CD8-positive, alpha-beta memory T cell (primary cell): ENCODE results near the gene TNFSF12. TPM values are rescaled to one million over a fixed set of nuclear protein-coding genes. Genes with fewer than 3 reads are reported as not detected.

Experiments used
- CTCF ChIA-PET: fragments of 350-600 bp; sonication (Branson Sonifier 250); formaldehyde crosslinking; loops from one replicate; lab custom pipeline; 2021; ENCODE audit warnings: antibody characterized with exemption; lab: Charles Lee
- POLR2A ChIA-PET: fragments of 350-600 bp; sonication (Branson Sonifier 250); formaldehyde crosslinking; loops from one replicate; lab custom pipeline; 2021; ENCODE audit warnings: antibody characterized with exemption; lab: Charles Lee
- DNase-seq, 5 donors: peaks; one replicate each; pipeline versions ENCODE4 v3.0.0 to v3.0.0-alpha.2; 2020 to 2022; ENCODE audit warnings: mixed read lengths in 1 of 5
- H3K27ac ChIP-seq: one replicate; pipeline ENCODE4 v1.7.0; 2013; ENCODE audit warnings: low read depth, mild to moderate bottlenecking, low read length, moderate library complexity
- H3K27me3 ChIP-seq: 2 replicates; pipeline ENCODE4 v1.7.0; 2013; ENCODE audit warnings: low read length, mild to moderate bottlenecking; ENCODE audit not compliant: insufficient read depth, poor library complexity, severe bottlenecking
- H3K36me3 ChIP-seq: 2 replicates; pipeline ENCODE4 v1.7.0; 2013; ENCODE audit warnings: mild to moderate bottlenecking, low read length, moderate library complexity; ENCODE audit not compliant: insufficient read depth
- H3K4me1 ChIP-seq: 2 replicates; pipeline ENCODE4 v1.7.0; 2013; ENCODE audit warnings: mild to moderate bottlenecking, low read length, moderate library complexity; ENCODE audit not compliant: insufficient read depth
- H3K4me3 ChIP-seq: 2 replicates; pipeline ENCODE4 v1.7.0; 2013; ENCODE audit warnings: mild to moderate bottlenecking, low read length
- H3K9me3 ChIP-seq: 2 replicates; pipeline ENCODE4 v1.7.0; 2013; ENCODE audit warnings: mild to moderate bottlenecking, low read length
- H3K27ac Mint-ChIP-seq, 8 donors: one replicate each; pipeline ENCODE4 v1.8.0; 2020 to 2021; ENCODE audit warnings: mixed read lengths in 8 of 8, mild to moderate bottlenecking in 6 of 8, inconsistent platforms in 3 of 8, moderate library complexity in 3 of 8
- H3K27me3 Mint-ChIP-seq, 2 donors: one replicate each; pipeline ENCODE4 v1.8.0; 2020 to 2021; ENCODE audit warnings: mixed read lengths in 2 of 2, mild to moderate bottlenecking in 1 of 2, moderate library complexity in 1 of 2
- H3K36me3 Mint-ChIP-seq, 3 donors: one replicate each; pipeline ENCODE4 v1.8.0; 2020 to 2021; ENCODE audit warnings: mixed read lengths in 3 of 3, inconsistent platforms in 1 of 3, mild to moderate bottlenecking in 1 of 3
- H3K4me1 Mint-ChIP-seq, 3 donors: one replicate each; pipeline ENCODE4 v1.8.0; 2020 to 2021; ENCODE audit warnings: mixed read lengths in 3 of 3, inconsistent platforms in 1 of 3, mild to moderate bottlenecking in 1 of 3
- H3K4me3 Mint-ChIP-seq, 7 donors: one replicate each; pipeline ENCODE4 v1.8.0; 2020 to 2021; ENCODE audit warnings: mixed read lengths in 7 of 7, mild to moderate bottlenecking in 6 of 7, moderate library complexity in 4 of 7, inconsistent platforms in 2 of 7
- H3K9me3 Mint-ChIP-seq, 5 donors: one replicate each; pipeline ENCODE4 v1.8.0; 2020 to 2022; ENCODE audit warnings: mixed read lengths in 5 of 5, mild to moderate bottlenecking in 3 of 5, moderate library complexity in 2 of 5, inconsistent platforms in 1 of 5
- polyA plus RNA-seq: library from polyadenylated mRNA; unstranded; fragments of 300-500 nt; fragmentation: Illumina TruSeq; gene quantifications from one replicate; pipeline ENCODE4 v1.2.3, GENCODE V29; 2021
- total RNA-seq, 2 experiments: library from RNA; stranded (reverse); gene quantifications; one replicate each; pipeline ENCODE4 v1.2.3, GENCODE V29; 2021

The TNFSF12 gene
- total RNA-seq (10 to 100 TPM; 18.6 to 22.5 TPM), polyA plus RNA-seq (60.8 TPM)

- peak; percentile 43 to 75 (median 45) for DNase-seq
- Mint-ChIP-seq H3K27me3 (peaks cover 0 to 4% of the 10 kb centered on the region in 2 donors), H3K9me3 (no peaks in the 10 kb centered on the region), H3K4me3 (peak within 1 kb of the TSS; percentile 84 to 94 (median 89)), H3K27ac (peak within 1 kb of the TSS; percentile 76 to 97 (median 93)), H3K36me3 (peaks cover 0 to 16% (median 2%) of the 10 kb centered on the region in 3 donors), H3K4me1 (peaks cover 38 to 51% (median 46%) of the 10 kb centered on the region in 3 donors)
- H3K9me3 ChIP-seq: no peaks in the 10 kb centered on the region
- ChIA-PET CTCF (interaction anchor here (7.6 kb wide), 1 partner anchor 12 kb away, joined by 42 read pairs; the partner anchor contains the start of gene SENP3), POLR2A (interaction anchor here (1.4 kb wide), 2 partner anchors 12 to 139 kb away, joined by 3 to 4 read pairs; partner anchors contain the start of gene TP53)
- no peaks in the 10 kb centered on the region for H3K27me3 ChIP-seq
- no peaks in the 10 kb centered on the region for H3K36me3 ChIP-seq
- H3K27ac ChIP-seq: peak within 1 kb of the TSS; percentile 45
- H3K4me3 ChIP-seq: peak within 1 kb of the TSS; percentile 90
- peaks cover 45% of the 10 kb centered on the region for H3K4me1 ChIP-seq
These were observed at the start of gene TNFSF12 for GRCh38 chr17:7548585-7549400. TSS of gene TNFSF12 (plus strand) at chr17:7549058. CDS start at chr17:7549154, 96 bp downstream.

GRCh38 chr17:7499161-7499560, 49.7 kb upstream of the TNFSF12 start:
- Mint-ChIP-seq H3K4me1 (peaks cover 2 to 11% (median 5%) of the 10 kb centered on the region in 3 donors), H3K9me3 (no peaks in the 10 kb centered on the region), H3K4me3 (no peak overlapping the region), H3K36me3 (peaks cover 14 to 87% (median 22%) of the 10 kb centered on the region in 3 donors), H3K27ac (peak overlapping the region in 1 of 8 donors; percentile 62), H3K27me3 (peaks cover 0 to 3% of the 10 kb centered on the region in 2 donors)
- Histone ChIP-seq H3K36me3 (peaks cover 81% of the 10 kb centered on the region), H3K9me3 (no peaks in the 10 kb centered on the region), H3K27me3 (no peaks in the 10 kb centered on the region), H3K4me1 (no peaks in the 10 kb centered on the region), H3K27ac (no peak overlapping the region), H3K4me3 (no peak overlapping the region)
- ChIA-PET CTCF (interaction anchor here (1.5 kb wide), 1 partner anchor 64 kb away, joined by 3 read pairs; the partner anchor contains the start of gene TMEM102), POLR2A (no interaction called here)
- DNase-seq: no peak

- Mint-ChIP-seq H3K4me1 (peaks cover 0 to 1% (median 0%) of the 10 kb centered on the region in 3 donors), H3K36me3 (peaks cover 8 to 87% (median 27%) of the 10 kb centered on the region in 3 donors), H3K27me3 (peaks cover 0 to 2% of the 10 kb centered on the region in 2 donors), H3K9me3 (no peaks in the 10 kb centered on the region), H3K27ac (peak overlapping the region in 4 of 8 donors; percentile 1 to 79 (median 26)), H3K4me3 (no peak overlapping the region)
- Histone ChIP-seq H3K27me3 (no peaks in the 10 kb centered on the region), H3K9me3 (no peaks in the 10 kb centered on the region), H3K36me3 (peaks cover 79% of the 10 kb centered on the region), H3K27ac (no peak overlapping the region), H3K4me3 (no peak overlapping the region), H3K4me1 (no peaks in the 10 kb centered on the region)
- POLR2A ChIA-PET: interaction anchor here (0.6 kb wide), 1 partner anchor 45 kb away, joined by 7 read pairs; no protein-coding TSS in a partner anchor
- no peak for DNase-seq
- CTCF ChIA-PET: interaction anchor here (0.6 to 2.5 kb wide), 3 partner anchors 14 to 65 kb away, joined by 3 to 7 read pairs (median 3); no protein-coding TSS in a partner anchor
These were observed 47.1 kb upstream of the TNFSF12 start for GRCh38 chr17:7501729-7502128.

- Histone ChIP-seq H3K27me3 (no peaks in the 10 kb centered on the region), H3K36me3 (peaks cover 73% of the 10 kb centered on the region), H3K4me1 (no peaks in the 10 kb centered on the region), H3K27ac (no peak overlapping the region), H3K9me3 (no peaks in the 10 kb centered on the region), H3K4me3 (no peak overlapping the region)
- Mint-ChIP-seq H3K4me1 (no peaks in the 10 kb centered on the region), H3K27ac (peak overlapping the region in 3 of 8 donors; percentile 12 to 57 (median 48)), H3K27me3 (peaks cover 0 to 2% of the 10 kb centered on the region in 2 donors), H3K4me3 (peak overlapping the region in 1 of 7 donors; percentile 48), H3K36me3 (peaks cover 8 to 86% (median 23%) of the 10 kb centered on the region in 3 donors), H3K9me3 (no peaks in the 10 kb centered on the region)
- ChIA-PET CTCF (interaction anchor here (0.6 to 2.5 kb wide), 4 partner anchors 13 to 65 kb away, joined by 3 to 7 read pairs (median 3); no protein-coding TSS in a partner anchor), POLR2A (interaction anchor here (0.6 to 1.3 kb wide), 3 partner anchors 44 to 69 kb away, joined by 4 to 8 read pairs (median 7); no protein-coding TSS in a partner anchor)
- DNase-seq: no peak
These were observed 46.5 kb upstream of the TNFSF12 start for GRCh38 chr17:7502171-7502847.

GRCh38 chr17:7502987-7503386, 45.9 kb upstream of the TNFSF12 start:
- H3K4me1 ChIP-seq: no peaks in the 10 kb centered on the region
- H3K27ac ChIP-seq: no peak overlapping the region
- no peaks in the 10 kb centered on the region for H3K9me3 ChIP-seq
- no peaks in the 10 kb centered on the region for H3K27me3 ChIP-seq
- no peak overlapping the region for H3K4me3 ChIP-seq
- no peaks in the 10 kb centered on the region for H3K4me1 Mint-ChIP-seq
- CTCF ChIA-PET: interaction anchor here (1.2 to 2.5 kb wide), 2 partner anchors 17 to 66 kb away, joined by 3 to 7 read pairs; no protein-coding TSS in a partner anchor
- DNase-seq: no peak
- H3K9me3 Mint-ChIP-seq: no peaks in the 10 kb centered on the region
- peaks cover 8 to 86% (median 23%) of the 10 kb centered on the region in 3 donors for H3K36me3 Mint-ChIP-seq
- H3K27me3 Mint-ChIP-seq: peaks cover 0 to 2% of the 10 kb centered on the region in 2 donors
- H3K4me3 Mint-ChIP-seq: no peak overlapping the region
- peak overlapping the region in 1 of 8 donors; percentile 57 for H3K27ac Mint-ChIP-seq
- POLR2A ChIA-PET: interaction anchor here (0.6 to 1.3 kb wide), 2 partner anchors 66 to 70 kb away, joined by 4 to 8 read pairs; no protein-coding TSS in a partner anchor
- H3K36me3 ChIP-seq: peaks cover 68% of the 10 kb centered on the region

- Mint-ChIP-seq H3K36me3 (peaks cover 8 to 86% (median 27%) of the 10 kb centered on the region in 3 donors), H3K4me1 (no peaks in the 10 kb centered on the region), H3K27me3 (peaks cover 0 to 2% of the 10 kb centered on the region in 2 donors), H3K27ac (peak overlapping the region in 2 of 8 donors; percentile 26 to 61), H3K9me3 (no peaks in the 10 kb centered on the region), H3K4me3 (no peak overlapping the region)
- DNase-seq: no peak
- POLR2A ChIA-PET: interaction anchor here (1.3 kb wide), 1 partner anchor 67 kb away, joined by 4 read pairs; no protein-coding TSS in a partner anchor
- no peaks in the 10 kb centered on the region for H3K9me3 ChIP-seq
- CTCF ChIA-PET: interaction anchor here (1.2 to 2.5 kb wide), 2 partner anchors 18 to 67 kb away, joined by 3 to 7 read pairs; no protein-coding TSS in a partner anchor
- H3K27me3 ChIP-seq: no peaks in the 10 kb centered on the region
- peaks cover 68% of the 10 kb centered on the region for H3K36me3 ChIP-seq
- no peaks in the 10 kb centered on the region for H3K4me1 ChIP-seq
- H3K27ac ChIP-seq: no peak overlapping the region
- H3K4me3 ChIP-seq: no peak overlapping the region
These were observed 45.3 kb upstream of the TNFSF12 start for GRCh38 chr17:7503521-7503920.

GRCh38 chr17:7508145-7508544, 40.7 kb upstream of the TNFSF12 start:
- POLR2A ChIA-PET: no interaction called here
- Mint-ChIP-seq H3K9me3 (no peaks in the 10 kb centered on the region), H3K27ac (peak overlapping the region in 1 of 8 donors; percentile 75), H3K36me3 (peaks cover 10 to 93% (median 29%) of the 10 kb centered on the region in 3 donors), H3K27me3 (no peaks in the 10 kb centered on the region), H3K4me1 (no peaks in the 10 kb centered on the region), H3K4me3 (no peak overlapping the region)
- Histone ChIP-seq H3K4me3 (no peak overlapping the region), H3K27me3 (no peaks in the 10 kb centered on the region), H3K27ac (no peak overlapping the region), H3K4me1 (no peaks in the 10 kb centered on the region), H3K9me3 (no peaks in the 10 kb centered on the region), H3K36me3 (peaks cover 46% of the 10 kb centered on the region)
- DNase-seq: no peak
- CTCF ChIA-PET: interaction anchor here (1.4 to 2.6 kb wide), 3 partner anchors 53 to 181 kb away, joined by 3 to 12 read pairs (median 7); partner anchors contain the start of genes SENP3, TMEM102 and WRAP53
